NCI-H345 (cell line): ENCODE measurements around the gene RRP1.

Source experiments
- DNase-seq: peaks from one replicate; lab custom pipeline; 2025; lab: John Stamatoyannopoulos, UW

The RRP1 gene, protein sequence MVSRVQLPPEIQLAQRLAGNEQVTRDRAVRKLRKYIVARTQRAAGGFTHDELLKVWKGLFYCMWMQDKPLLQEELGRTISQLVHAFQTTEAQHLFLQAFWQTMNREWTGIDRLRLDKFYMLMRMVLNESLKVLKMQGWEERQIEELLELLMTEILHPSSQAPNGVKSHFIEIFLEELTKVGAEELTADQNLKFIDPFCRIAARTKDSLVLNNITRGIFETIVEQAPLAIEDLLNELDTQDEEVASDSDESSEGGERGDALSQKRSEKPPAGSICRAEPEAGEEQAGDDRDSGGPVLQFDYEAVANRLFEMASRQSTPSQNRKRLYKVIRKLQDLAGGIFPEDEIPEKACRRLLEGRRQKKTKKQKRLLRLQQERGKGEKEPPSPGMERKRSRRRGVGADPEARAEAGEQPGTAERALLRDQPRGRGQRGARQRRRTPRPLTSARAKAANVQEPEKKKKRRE

DNA sequence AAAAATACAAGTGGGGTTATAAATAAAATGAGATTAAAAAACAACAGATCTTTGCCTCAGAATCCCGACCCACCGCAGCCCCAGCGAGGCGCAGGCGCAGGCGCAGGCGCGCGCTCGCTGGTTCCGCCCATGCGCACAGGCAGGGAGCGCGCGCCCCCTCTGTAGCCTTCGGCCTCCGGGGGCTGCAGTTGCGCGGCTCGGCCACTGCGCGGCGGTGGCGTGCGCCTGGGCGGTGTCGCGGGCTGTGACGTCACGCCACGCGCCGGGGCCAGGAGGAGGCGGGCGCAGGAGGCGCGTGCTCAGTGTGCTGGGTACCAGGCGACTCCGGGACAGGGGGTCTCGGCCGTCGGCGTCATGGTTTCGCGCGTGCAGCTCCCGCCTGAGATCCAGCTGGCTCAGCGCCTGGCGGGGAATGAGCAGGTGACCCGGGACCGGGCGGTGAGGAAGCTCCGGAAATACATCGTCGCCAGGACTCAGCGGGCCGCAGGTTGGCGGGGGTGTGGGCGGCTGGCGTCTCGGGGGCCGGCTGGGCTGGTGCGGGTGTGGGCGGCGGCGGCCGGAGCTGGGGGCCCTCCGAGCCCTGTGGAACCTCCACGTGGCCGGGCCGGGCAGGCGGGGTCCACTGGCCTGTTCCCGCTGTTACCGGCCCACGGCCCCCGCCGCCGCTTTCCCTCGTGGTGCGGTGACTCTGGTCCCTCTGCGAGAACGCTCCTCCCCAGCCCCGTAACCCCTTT lies at the start of gene RRP1:
Gene RRP1, plus strand, starts transcription at position 302 of the 734 bp plus-strand sequence. Its CDS starts 53 bp downstream, at position 355.
- DNase-seq: peak; percentile 94

- DNase-seq: no peak
These were observed 49.5 kb upstream of the RRP1 start for GRCh38 chr21:43739621-43740435.

GRCh38 chr21:43740497-43741156 lies 48.8 kb upstream of the RRP1 start:
- no peak for DNase-seq

DNA sequence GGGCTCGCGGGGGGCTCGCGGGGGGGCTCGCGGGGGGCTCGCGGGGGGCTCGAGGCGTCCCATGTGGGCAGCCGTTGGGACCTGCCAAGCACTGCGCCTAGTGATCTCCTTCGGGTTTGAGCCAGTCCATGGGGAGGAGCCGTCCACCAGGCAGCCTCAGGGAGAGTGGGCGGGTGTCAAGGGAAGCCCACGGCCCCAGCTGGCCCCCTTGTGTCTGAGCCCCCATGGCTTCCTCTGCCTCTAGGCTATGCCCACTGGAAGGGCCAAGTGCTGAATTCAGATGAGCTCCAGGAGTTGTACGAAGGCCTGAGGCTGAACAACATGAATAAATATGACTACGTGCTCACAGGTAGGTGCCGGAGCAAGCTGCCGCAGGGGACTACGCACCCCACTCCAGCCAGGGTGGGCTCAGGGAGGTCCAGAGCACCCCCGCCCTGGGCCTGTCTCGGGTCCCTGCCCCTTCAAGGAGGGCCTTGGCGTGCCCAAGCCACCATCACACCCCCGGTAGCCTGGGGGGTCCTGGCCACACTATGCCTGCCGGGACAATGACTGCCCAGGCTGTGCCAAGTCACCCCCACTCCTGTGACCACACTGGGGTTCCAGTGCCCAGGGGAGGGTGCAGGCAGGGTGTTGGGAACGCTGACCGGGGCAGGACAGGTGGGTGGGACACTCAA lies 47.8 kb upstream of the RRP1 start:
- no peak for DNase-seq

- no peak for DNase-seq
These were observed 45.4 kb upstream of the RRP1 start for GRCh38 chr21:43743947-43744346.

GRCh38 chr21:43744725-43745124 lies 44.7 kb upstream of the RRP1 start:
- no peak for DNase-seq

DNA sequence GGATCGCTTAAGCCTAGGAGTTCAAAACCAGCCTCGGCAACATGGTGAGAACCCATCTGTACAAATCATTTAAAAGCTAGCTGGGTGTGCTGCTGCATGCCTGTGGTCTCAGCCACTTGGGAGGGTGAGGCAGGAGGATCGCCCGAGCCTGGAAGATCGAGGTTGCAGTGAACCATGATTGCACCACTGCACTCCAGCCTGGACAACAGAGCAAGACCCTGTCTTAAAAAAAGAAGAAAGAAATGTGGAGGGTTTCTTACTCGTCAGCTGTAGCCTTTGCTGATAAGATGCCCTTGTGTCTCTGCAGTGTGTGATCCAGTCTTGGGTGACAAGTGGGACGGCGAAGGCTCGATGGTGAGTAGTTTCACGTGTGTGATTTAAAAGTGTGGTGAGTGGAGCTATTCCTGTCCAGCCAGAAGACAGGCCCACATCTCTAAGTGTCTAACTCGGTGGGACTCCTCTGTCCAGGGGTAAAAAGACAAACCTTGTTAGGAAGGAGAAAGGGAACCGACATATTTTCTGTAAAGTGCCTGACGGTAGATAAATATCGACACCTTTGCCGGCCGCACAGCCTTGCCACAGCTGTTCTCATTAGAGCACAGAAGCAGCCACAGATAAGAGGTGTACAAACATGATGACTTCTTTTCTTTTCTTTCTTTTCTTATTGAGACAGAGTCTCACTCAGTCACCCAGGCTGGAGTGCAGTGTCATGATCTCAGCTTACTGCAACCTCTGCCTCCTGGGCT lies 43.4 kb upstream of the RRP1 start:
- DNase-seq: no peak

DNA sequence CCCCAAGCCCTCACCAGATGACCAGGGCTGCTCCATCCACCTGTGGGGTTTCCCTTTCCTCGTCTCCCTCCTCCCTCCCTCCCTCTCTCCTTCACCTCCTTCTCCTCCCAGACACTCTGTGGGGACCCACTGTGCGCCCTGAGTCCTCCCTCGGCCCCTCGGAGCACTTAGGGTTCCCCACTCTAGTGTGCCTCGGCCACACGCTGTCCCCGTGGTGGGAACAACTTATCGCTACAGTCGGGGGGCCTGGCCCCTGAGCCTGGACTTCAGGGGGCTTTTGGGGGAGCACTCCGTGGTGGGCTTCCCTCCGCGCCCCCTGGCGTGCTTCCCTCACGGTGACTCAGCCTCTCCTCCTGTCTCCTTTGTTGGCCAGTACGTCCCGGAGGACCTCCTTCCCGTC lies 40.8 kb upstream of the RRP1 start:
- no peak for DNase-seq

- DNase-seq: no peak
These were observed 39.6 kb upstream of the RRP1 start for GRCh38 chr21:43749651-43750262.

GRCh38 chr21:43750339-43751033 lies 38.9 kb upstream of the RRP1 start:
- DNase-seq: no peak

- no peak for DNase-seq
These were observed 37.3 kb upstream of the RRP1 start for GRCh38 chr21:43751955-43752591.

DNA sequence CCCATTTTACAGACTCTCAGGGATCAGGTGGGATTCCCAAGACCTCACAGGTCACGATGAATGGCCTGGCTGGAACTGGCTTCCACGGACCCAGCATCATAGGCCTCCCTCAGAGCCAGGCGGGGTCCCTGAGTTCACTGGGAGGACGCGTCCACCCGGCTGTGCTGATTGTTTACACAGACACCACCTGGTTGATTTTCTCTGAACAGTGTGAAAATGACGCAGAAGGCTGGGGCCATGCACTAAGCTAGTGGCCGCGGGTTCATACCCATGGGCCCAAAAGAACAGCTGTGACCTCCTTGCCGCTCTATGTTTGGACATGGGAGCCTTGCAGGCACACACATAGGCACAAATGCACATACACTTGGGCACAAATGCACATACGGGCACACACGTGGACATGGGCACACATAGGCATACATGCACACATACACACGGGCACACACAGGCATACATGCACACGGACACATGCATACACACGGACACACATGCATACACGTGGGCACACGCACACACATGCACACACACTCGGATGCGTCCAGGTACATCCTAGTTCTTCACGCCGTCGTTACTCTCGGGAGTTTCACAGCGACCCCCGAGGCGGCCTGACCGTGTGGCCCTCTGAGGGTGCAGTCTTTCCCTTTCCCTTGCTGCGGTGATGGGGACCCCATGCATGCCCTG lies 36.5 kb upstream of the RRP1 start:
- no peak for DNase-seq

- DNase-seq: no peak
These were observed 36.0 kb upstream of the RRP1 start for GRCh38 chr21:43753439-43753799.

DNA sequence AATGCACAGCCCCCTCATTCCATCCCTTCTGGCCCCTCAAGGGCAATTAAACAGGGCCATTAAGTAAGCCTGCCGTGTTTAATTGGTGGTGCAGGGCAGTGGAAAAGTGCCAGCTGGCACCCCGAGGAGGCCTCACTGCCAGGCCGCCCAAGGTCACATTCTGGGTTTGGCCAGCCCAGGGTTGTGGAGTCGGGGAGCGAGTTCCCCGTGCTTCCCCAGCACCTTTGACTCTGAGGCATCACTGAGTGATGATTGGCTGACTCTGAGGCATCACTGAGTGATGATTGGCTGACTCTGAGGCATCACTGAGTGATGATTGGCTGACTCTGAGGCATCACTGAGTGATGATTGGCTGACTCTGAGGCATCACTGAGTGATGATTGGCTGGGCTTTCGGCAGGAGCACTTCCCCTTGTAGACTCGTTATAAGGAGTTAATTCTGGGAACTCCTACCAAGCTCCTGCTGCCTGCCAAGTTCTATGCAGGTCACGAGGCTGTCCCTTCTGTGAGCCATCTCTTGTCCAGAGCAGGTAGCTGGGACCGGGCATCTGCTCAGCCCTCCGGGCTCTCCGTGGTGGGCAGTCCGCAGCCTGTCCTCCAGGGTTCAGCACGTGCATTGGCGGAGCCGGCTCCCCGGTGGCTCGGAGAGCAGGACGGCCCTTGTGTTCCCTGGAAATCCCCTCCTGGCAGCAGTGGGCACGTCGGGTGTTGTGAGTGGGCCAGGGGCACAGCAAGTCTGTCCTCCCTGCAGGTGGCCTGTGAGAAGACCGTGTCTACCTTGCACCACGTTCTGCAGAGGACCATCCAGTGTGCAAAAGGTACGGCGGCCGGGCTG lies 34.2 kb upstream of the RRP1 start:
- no peak for DNase-seq

DNA sequence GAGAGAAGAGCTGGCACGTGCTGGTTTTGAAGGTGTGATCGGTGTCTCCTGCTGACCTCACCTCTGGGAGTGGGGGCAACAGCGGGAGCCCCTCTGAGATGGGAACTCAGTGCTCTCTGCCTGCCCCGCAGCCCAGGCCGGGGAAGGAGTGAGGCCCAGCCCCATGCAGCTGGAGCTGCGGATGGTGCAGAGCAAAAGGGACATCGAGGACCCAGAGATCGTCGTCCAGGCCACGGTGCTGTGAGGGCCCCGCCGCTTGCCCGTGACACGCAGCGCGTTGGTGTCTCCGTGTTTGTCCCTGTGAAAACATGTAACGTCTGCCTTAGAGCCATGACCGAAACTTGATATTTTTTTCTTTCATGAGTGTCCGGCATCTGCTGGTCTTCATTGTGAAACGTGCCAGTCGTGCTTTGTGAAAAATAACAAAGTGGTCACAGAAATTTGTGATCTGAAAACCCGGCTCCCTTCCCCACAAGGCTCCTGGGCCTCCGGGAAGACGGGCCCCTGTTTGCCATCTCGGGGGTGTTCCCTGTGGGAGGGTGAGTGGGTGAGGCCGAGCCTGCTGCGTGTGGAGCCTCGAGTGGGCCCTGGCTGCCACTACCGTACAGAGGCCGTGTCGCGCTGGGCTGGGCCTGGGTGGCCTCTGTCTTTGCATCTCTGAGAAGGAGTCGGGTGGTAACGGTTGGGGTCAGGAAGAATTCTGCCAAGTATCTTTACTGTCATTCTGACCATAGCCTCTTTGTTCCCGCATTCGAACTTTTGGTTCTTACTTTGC lies 33.4 kb upstream of the RRP1 start:
- no peak for DNase-seq

DNA sequence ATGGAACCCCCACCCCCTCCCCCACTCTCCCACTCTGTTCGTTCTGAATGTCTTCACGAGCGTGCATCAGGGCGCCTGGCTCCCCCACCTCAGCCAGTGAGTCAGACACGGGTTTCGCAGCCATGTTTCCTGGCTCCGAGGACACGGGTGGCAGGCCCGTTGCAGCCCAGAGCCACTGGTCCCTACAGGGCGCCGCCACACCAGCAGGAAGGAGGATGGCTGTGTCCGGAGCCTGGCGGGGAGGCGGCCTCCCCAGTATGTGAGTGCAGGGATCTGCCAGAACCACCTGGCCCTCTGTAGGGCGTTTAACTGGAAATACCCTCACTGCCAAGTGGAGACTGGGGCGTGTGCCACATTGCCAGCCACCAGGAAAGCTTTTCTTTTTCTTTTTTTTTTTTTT lies 31.8 kb upstream of the RRP1 start:
- DNase-seq: no peak

DNA sequence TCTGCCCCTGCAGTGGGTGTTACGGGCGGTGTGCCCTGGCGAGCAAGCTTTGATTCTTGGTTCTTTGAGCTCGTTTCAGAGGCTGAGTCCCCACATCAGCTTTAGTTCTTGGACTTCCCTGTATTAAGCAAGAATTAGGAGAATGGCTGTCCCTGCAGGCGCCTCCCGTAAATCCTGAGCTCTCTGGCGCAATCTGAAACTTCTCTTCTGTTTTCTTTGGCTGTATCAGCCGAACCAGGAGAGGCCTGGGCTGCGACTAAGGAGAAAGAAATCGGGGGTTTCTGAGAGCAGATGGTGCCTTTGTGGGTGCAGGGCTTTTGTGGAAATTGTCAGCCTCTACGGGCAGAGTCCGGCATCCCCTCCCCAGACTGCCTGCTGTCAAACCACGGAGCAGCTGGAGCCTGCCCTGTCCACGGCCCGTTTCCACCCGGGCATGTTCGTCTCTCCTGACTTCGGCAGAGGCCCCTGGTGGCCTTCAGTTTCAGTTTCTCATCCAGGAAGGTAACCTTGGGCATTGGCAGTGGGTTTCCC lies 31.2 kb upstream of the RRP1 start:
- no peak for DNase-seq
